ENCODE results near the gene RFX8.
"Not testable (repeated sequence)": the region's sequence is repeated elsewhere in the genome, so short reads cannot be mapped to it uniquely, and the experiment has no call there.

Gene RFX8

GRCh38 chr2:101463911-101464641, 10.8 kb downstream of the RFX8 start:
- H3F3A ChIP-seq (ENCODE audit: insufficient read depth, low read length) = no peaks in the 10 kb centered on the region
- H3K4me3 ChIP-seq (ENCODE audit: low read length) = no peak overlapping the region
- DNase-seq = no peak
- no peaks in the 10 kb centered on the region for H3K9me2 ChIP-seq (replicated peaks; ENCODE audit: insufficient read depth, low read length)
- no peaks in the 10 kb centered on the region for H3K79me2 ChIP-seq (ENCODE audit: low read length)
- H3K36me3 ChIP-seq (replicated peaks; ENCODE audit: insufficient read depth, low read length) = no peaks in the 10 kb centered on the region
- no peaks in the 10 kb centered on the region for H4K20me1 ChIP-seq (ENCODE audit: insufficient read depth, low read length)
- H3K4me1 ChIP-seq (ENCODE audit: low read length) = no peaks in the 10 kb centered on the region
- no peak overlapping the region for H2AFZ ChIP-seq (ENCODE audit: low read length)
- no peaks in the 10 kb centered on the region for H3K27me3 ChIP-seq (replicated peaks; ENCODE audit: insufficient read depth, low read length)
- TF ChIP-seq, protein P1, sequence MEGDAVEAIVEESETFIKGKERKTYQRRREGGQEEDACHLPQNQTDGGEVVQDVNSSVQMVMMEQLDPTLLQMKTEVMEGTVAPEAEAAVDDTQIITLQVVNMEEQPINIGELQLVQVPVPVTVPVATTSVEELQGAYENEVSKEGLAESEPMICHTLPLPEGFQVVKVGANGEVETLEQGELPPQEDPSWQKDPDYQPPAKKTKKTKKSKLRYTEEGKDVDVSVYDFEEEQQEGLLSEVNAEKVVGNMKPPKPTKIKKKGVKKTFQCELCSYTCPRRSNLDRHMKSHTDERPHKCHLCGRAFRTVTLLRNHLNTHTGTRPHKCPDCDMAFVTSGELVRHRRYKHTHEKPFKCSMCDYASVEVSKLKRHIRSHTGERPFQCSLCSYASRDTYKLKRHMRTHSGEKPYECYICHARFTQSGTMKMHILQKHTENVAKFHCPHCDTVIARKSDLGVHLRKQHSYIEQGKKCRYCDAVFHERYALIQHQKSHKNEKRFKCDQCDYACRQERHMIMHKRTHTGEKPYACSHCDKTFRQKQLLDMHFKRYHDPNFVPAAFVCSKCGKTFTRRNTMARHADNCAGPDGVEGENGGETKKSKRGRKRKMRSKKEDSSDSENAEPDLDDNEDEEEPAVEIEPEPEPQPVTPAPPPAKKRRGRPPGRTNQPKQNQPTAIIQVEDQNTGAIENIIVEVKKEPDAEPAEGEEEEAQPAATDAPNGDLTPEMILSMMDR (IDR thresholded peaks at IDR 0.05; ENCODE audit: low read length) = no peak
- TF ChIP-seq EZH2phosphoT487 (IDR thresholded peaks at IDR 0.05; ENCODE audit: low read length) (no peak), EZH2 (optimal IDR thresholded peaks at IDR 0.05; ENCODE audit: low read depth, low read length) (no peak)
- no peak overlapping the region for H3K27ac ChIP-seq (ENCODE audit: low read length)
- no peaks in the 10 kb centered on the region for H3K9me3 ChIP-seq (replicated peaks; ENCODE audit: insufficient read depth, low read length)
- no peak overlapping the region for H3K9ac ChIP-seq (ENCODE audit: low read length)
- H3K4me2 ChIP-seq (ENCODE audit: low read depth, low read length) = no peak overlapping the region

DNA sequence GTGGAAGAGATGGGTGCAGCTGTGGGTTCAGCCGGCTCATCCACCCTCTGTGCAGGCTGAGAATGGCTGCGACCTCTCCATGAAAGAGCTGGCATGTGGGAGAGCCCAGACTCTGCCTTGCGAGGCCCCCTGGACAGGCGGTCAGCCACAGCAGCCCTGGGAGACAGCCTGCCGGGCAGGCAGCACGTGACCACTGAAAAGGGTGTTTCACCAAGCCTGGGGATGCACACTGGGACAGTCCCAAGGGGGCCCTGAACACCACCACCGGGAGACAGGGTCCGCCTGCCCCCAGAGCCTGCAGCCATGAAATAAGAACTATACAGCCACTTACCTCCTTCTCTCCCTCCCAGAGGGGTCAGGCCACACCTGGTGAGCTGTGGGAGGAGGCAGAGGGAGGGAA, 11.5 kb downstream of the RFX8 start:
- Histone ChIP-seq H3K9me2 (replicated peaks; ENCODE audit: insufficient read depth, low read length) (no peaks in the 10 kb centered on the region), H2AFZ (ENCODE audit: low read length) (no peak overlapping the region), H4K20me1 (ENCODE audit: insufficient read depth, low read length) (no peaks in the 10 kb centered on the region), H3K27ac (ENCODE audit: low read length) (no peak overlapping the region), H3K79me2 (ENCODE audit: low read length) (no peaks in the 10 kb centered on the region), H3K4me1 (ENCODE audit: low read length) (no peaks in the 10 kb centered on the region), H3K4me2 (ENCODE audit: low read depth, low read length) (no peak overlapping the region), H3F3A (ENCODE audit: insufficient read depth, low read length) (no peaks in the 10 kb centered on the region), H3K9me3 (replicated peaks; ENCODE audit: insufficient read depth, low read length) (no peaks in the 10 kb centered on the region), H3K9ac (ENCODE audit: low read length) (no peak overlapping the region), H3K27me3 (replicated peaks; ENCODE audit: insufficient read depth, low read length) (no peaks in the 10 kb centered on the region), H3K4me3 (ENCODE audit: low read length) (no peak overlapping the region), H3K36me3 (replicated peaks; ENCODE audit: insufficient read depth, low read length) (no peaks in the 10 kb centered on the region)
- no peak for DNase-seq
- TF ChIP-seq EZH2 (optimal IDR thresholded peaks at IDR 0.05; ENCODE audit: low read depth, low read length) (no peak), EZH2phosphoT487 (IDR thresholded peaks at IDR 0.05; ENCODE audit: low read length) (no peak)
- TF ChIP-seq, protein P1 (IDR thresholded peaks at IDR 0.05; ENCODE audit: low read length) = no peak

DNA sequence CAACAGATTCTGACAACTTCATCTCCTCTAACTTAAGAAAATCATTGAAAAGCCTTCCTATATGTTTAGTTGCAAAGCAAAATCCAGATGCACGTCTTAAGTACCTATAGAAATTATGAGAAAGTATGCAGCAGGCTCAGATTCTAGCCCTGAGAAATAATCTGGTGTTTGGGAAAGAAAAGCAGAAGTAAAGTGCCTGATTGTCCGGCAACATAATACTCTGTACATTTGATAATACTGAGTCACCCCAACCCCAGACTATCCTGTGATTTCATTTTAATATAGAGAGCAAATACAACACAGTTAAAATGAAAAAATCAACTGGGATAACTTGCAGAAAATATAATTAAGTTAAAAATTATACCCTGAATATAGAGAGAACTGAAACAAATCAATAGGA, 13.5 kb downstream of the RFX8 start:
- Histone ChIP-seq H3K27me3 (replicated peaks; ENCODE audit: insufficient read depth, low read length) (no peaks in the 10 kb centered on the region), H3K4me3 (ENCODE audit: low read length) (no peak overlapping the region), H3K79me2 (ENCODE audit: low read length) (no peaks in the 10 kb centered on the region), H2AFZ (ENCODE audit: low read length) (no peak overlapping the region), H3K9me2 (replicated peaks; ENCODE audit: insufficient read depth, low read length) (no peaks in the 10 kb centered on the region), H3K9me3 (replicated peaks; ENCODE audit: insufficient read depth, low read length) (no peaks in the 10 kb centered on the region), H3K4me1 (ENCODE audit: low read length) (no peaks in the 10 kb centered on the region), H3K4me2 (ENCODE audit: low read depth, low read length) (no peak overlapping the region), H3K36me3 (replicated peaks; ENCODE audit: insufficient read depth, low read length) (no peaks in the 10 kb centered on the region), H4K20me1 (ENCODE audit: insufficient read depth, low read length) (no peaks in the 10 kb centered on the region), H3K9ac (ENCODE audit: low read length) (no peak overlapping the region), H3F3A (ENCODE audit: insufficient read depth, low read length) (no peaks in the 10 kb centered on the region), H3K27ac (ENCODE audit: low read length) (no peak overlapping the region)
- TF ChIP-seq EZH2phosphoT487 (IDR thresholded peaks at IDR 0.05; ENCODE audit: low read length) (no peak), EZH2 (optimal IDR thresholded peaks at IDR 0.05; ENCODE audit: low read depth, low read length) (no peak)
- no peak for DNase-seq

DNA sequence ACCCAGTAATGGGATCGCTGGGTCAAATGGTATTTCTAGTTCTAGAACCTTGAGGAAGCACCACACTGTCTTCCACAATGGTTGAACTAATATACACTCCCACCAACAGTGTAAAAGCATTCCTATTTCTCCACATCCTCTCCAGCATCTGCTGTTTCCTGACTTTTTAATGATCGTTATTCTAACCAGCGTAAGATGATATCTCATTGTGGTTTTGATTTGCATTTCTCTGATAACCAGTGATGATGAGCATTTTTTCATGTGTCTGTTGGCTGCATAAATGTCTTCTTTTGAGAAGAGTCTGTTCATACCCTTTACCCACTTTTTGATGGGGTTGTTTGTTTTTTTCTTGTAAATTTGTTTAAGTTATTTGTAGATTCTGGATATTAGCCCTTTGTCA, 20.5 kb downstream of the RFX8 start:
- H4K20me1 ChIP-seq (ENCODE audit: insufficient read depth, low read length); DNase-seq: not testable (repeated sequence)

More for the DNA sequence above, 20.5 kb downstream of the RFX8 start:
- not testable (repeated sequence) for H3K4me3 ChIP-seq (ENCODE audit: low read length); H3K4me2 ChIP-seq (ENCODE audit: low read depth, low read length); H3K79me2 ChIP-seq (ENCODE audit: low read length); H3K27me3 ChIP-seq (replicated peaks; ENCODE audit: insufficient read depth, low read length); H3F3A ChIP-seq (ENCODE audit: insufficient read depth, low read length); H3K9me3 ChIP-seq (replicated peaks; ENCODE audit: insufficient read depth, low read length); H3K36me3 ChIP-seq (replicated peaks; ENCODE audit: insufficient read depth, low read length); H3K9me2 ChIP-seq (replicated peaks; ENCODE audit: insufficient read depth, low read length); H3K4me1 ChIP-seq (ENCODE audit: low read length); H3K9ac ChIP-seq (ENCODE audit: low read length); H3K27ac ChIP-seq (ENCODE audit: low read length); H2AFZ ChIP-seq (ENCODE audit: low read length)

Measured in MM.1S (cell line).